Right lung (tissue), 10 donors: ENCODE measurements around the gene PPP1R3A. TPM values are rescaled to one million over a fixed set of nuclear protein-coding genes. Genes with fewer than 3 reads are reported as not detected.
"Not testable (repeated sequence)": the region's sequence is repeated elsewhere in the genome, so short reads cannot be mapped to it uniquely, and the experiment has no call there.

Experiments
- DNase-seq, 2 donors: peaks; one replicate each; pipeline ENCODE4 v3.0.0-alpha.2; 2013
- long read RNA-seq, 8 donors: transcript quantifications; one replicate each; lab custom pipeline, GENCODE V29; 2026
- polyA plus RNA-seq, 5 donors: library from polyadenylated mRNA; unstranded; fragments of 120-200 nt; gene quantifications; one replicate each; pipeline versions ENCODE4 v1.2.1 to v1.2.3, GENCODE V29; 2013; ENCODE audit warnings: inconsistent platforms in 1 of 5, low replicate concordance in 1 of 5; ENCODE audit not compliant: insufficient read length in 5 of 5, insufficient read depth in 1 of 5

The PPP1R3A gene, protein sequence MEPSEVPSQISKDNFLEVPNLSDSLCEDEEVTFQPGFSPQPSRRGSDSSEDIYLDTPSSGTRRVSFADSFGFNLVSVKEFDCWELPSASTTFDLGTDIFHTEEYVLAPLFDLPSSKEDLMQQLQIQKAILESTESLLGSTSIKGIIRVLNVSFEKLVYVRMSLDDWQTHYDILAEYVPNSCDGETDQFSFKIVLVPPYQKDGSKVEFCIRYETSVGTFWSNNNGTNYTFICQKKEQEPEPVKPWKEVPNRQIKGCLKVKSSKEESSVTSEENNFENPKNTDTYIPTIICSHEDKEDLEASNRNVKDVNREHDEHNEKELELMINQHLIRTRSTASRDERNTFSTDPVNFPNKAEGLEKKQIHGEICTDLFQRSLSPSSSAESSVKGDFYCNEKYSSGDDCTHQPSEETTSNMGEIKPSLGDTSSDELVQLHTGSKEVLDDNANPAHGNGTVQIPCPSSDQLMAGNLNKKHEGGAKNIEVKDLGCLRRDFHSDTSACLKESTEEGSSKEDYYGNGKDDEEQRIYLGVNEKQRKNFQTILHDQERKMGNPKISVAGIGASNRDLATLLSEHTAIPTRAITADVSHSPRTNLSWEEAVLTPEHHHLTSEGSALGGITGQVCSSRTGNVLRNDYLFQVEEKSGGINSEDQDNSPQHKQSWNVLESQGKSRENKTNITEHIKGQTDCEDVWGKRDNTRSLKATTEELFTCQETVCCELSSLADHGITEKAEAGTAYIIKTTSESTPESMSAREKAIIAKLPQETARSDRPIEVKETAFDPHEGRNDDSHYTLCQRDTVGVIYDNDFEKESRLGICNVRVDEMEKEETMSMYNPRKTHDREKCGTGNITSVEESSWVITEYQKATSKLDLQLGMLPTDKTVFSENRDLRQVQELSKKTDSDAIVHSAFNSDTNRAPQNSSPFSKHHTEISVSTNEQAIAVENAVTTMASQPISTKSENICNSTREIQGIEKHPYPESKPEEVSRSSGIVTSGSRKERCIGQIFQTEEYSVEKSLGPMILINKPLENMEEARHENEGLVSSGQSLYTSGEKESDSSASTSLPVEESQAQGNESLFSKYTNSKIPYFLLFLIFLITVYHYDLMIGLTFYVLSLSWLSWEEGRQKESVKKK
- 1 to 10 TPM in 4 of 5 donors, under 1 TPM in 1; 0.14 to 4.6 (median 1.5) TPM for polyA plus RNA-seq
- long read RNA-seq, donor 1, result 0 reads
- long read RNA-seq, donor 2, partial matches to known transcripts, result 0 of 1 reads
- long read RNA-seq, donor 2, other reads (novel, unspliced or antisense), result 0 of 1 reads
- long read RNA-seq, donor 3, partial matches to known transcripts, result 0 of 2 reads
- long read RNA-seq, donor 3, other reads (novel, unspliced or antisense), result 0 of 2 reads
- long read RNA-seq, donor 4, result 0 reads
- long read RNA-seq, donor 5, result 0 reads
- long read RNA-seq, donor 6, partial matches to known transcripts, result 0 of 1 reads
- long read RNA-seq, donor 6, other reads (novel, unspliced or antisense), result 0 of 1 reads
- long read RNA-seq, donor 7, result 0 reads
- long read RNA-seq, donor 8, result 0 reads

DNA sequence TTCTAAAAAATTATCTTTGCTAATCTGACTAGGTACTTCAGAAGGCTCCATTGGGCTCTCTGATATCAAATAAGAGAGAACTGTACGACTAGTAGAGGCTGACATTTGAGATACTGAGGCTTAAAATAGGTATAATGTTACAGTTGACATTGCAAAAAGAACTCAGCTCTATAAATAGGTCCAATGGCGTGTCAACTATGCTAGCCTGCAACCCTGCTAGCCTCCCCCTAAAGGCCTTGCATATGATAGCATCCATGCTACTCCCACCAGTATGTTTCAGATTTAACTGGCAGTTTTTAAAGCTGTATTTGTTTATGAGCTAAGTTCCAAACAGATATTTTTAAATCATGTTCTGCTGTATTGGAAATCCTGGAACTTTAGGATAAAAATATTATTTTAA, at the start of gene PPP1R3A:
Gene PPP1R3A, minus strand, starts transcription at position 64 of the 400 bp plus-strand sequence. Its CDS starts 13 bp downstream, at position 51.
- no peak for DNase-seq

DNA sequence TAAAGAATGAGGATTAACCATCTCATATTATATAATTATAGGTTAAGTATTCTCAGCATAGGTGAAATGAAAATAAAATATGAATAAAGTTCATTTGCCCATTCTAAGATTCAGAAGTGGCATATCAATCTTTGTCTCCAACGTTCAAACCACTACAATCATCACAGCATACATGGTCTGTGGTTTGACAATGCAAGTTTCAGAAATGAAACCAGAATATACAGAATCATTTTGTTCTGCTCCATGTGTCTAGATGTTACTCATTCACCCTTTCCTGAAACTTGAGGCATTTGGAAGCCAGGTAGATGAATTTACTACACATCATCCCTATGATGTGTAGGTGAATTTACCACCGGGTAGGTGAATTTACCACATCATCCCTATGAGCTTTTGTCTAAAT, 44.5 kb upstream of the PPP1R3A start:
- no peak for DNase-seq

DNA sequence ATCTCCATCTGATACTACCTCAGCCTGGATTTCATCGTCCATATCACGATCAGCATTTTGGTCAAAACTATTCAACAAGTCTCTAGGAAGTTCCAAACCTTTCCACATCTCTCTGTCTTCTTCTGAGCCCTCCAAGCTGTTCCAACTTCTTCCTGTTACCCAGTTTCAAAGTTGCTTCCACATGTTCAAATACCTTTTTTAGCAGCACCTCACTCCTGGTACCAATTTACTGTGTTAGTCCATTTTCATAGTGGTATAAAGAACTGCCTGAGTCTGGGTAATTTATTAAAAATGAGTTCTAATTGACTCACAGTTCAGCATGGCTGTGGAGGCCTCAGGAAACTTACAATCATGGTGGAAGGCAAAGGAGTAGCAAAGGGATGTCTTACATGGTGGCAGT, 41.1 kb upstream of the PPP1R3A start:
- no peak for DNase-seq

DNA sequence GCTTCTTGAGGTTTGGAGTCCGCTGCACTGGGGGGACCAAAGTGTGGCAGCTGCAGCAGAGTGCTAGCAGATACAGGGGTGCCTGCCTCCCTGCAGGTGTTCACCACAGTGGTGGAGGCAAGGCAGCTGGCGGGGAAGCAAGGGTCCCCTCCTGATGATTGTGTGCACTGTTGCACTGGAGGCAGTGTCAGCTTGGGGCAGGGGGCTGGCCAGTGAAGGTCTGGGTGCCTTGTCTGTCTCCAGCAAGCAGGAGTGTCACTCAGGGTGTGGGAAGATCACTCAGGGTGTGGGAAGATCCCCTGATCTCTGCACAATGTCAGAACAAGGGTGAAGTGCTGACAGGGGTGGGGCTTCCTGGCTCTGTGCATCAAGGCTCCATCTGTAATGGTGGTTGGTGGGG, 36.3 kb upstream of the PPP1R3A start:
- no peak for DNase-seq

DNA sequence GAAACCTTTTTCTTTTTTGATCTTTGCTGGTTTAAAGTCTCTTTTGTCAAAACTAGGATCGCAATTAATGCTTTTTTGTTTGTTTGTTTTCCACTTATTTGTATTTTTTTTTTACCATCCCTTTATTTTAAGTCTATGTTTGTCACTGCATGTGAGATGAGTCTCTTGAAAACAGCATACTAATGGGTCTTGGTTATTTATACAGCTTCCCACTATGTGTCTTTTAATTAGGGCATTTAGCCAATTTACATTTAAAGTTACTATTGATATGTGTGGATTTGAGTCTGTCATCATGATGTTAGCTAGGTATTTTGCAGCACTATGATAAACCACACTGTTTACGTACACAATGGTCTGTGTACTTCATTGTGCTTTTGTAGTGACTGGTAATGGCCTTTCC, 34.7 kb upstream of the PPP1R3A start:
- DNase-seq, result no peak

DNA sequence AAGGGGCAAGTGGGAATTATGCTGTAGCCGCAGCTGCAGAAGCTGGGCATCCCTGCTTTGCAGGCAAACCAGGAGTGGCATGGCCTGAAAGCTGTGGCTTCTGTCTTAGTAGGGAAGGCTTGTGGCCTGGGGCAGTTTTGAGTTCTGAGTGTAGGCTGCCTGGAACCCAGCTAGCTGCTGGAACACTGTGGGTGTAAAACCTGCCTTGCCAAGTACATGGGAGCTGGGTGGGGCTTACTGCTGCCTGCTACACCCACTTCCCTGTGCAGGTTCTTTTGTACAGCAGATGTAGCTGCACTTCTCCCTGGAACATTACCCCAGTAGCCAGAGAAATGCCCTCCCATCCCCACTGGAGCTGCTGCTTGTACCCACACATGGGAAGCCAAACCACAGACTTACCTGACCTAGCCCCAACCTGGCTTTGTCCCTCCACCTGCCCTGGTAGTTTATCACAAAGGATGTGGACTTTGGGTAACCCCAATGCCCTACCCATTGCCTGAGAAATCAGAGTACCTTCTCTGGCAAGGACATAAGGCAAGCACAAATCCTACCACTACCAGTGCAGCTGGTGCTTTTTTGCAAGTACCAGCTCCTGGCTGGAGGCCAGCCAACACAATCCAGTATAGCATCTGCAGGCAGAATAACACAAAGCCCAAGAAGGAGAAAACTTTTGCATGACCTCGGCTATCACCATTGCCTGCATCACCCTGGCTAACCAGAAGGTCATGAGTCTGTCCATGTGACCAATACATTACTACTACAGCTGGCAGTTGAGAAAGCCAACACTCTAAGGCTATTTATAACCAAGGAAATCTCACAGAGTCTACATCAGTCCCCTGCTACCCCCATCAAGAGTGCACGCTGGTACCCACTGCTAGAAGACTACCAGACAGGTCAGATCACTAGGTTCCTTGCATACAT, 26.5 kb upstream of the PPP1R3A start:
- no peak for DNase-seq

DNA sequence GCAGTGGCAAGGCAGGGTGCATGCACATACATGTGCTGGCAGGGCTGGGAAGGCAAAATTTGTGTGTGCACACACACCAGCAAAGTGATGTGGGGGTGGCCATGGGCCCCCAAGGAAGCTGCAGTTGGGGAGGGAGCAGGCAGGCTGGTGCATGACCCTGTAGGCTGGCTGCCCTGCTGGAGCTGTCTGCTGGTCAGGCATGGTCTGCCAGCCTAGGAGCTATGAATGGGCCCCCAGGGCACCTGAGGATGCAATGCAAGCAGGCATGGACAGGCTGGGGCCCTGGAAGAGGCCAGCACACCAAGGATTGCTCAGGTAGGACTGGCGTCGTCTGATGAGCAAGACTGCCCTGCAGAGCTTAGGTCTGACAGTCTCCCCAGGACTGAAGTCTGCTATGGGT, 18.2 kb upstream of the PPP1R3A start:
- no peak for DNase-seq

DNA sequence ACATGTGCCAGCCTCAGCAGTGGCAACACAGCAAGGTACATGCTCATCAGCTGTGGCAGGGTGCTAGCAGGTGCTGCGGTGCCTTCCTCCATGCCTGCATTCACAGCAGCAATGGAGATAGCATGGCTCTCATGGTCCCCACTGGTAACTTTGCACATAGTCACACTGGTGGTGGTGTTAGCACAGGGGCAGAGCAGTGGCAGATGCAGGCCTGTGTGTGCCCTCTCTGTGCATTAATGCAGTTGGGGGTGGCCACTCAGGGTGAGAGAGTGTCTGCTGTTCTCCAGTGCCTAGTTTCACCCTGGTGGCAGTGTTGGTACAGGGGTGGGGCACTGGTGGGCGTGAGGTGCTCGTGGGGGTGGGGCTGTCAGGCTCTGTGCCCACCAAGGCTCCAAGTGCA, 17.7 kb upstream of the PPP1R3A start:
- no peak for DNase-seq

DNA sequence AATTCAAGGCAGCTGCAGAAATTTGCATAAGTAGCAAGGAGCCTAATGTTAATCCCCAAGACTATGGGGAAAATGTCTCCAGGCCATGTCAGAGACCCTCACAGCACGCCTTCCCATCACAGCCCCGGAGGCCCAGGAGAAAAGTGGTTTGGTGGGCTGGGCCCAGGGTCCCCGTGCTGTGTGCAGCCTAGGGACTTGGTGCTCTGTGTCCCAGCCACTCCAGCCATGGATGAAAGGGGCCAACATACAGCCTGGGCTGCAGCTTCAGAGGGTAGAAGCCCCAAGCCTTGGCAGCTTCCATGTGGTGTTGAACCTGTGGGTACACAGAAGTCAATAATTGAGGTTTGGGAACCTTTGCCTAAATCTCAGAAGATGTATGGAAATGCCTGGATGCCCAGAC, 10.6 kb upstream of the PPP1R3A start:
- not testable (repeated sequence) for DNase-seq

DNA sequence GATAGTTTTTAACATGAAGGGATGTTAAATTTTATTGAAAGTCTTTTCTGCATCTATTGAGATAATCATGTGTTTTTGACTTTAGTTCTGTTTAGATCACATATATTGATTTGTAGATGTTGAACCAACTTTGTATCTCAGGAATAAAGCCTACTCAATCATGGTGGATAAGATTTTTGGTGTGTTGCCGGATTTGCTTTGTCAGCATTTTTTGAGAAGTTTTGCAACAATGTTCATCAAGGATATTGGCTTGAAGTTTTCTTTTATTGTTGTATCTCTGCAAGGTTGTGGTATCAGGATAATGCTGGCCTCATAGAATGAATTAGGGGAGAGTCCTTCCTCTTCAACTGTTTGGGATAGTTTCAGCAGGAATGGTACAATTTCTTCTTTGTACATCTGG, 9.3 kb upstream of the PPP1R3A start:
- no peak for DNase-seq

DNA sequence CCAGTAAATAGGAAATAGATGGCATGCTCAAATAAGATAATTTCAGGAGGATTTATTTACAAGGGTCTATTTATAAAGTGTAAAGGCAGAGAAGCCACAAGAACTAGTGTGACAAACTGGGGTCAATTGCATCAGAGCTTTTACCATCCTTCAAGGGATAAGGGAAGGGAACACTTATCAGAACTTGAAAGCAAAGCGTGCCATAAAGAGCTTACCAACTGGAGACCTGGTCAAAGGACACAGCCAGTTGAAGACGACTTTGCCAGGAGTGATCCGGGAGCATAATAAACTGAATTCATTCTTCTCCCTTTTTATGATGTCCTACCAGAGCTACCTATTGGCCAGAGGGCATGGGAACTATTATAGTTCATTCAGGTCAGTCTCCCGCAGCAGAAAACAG, 3.2 kb upstream of the PPP1R3A start:
- no peak for DNase-seq

DNA sequence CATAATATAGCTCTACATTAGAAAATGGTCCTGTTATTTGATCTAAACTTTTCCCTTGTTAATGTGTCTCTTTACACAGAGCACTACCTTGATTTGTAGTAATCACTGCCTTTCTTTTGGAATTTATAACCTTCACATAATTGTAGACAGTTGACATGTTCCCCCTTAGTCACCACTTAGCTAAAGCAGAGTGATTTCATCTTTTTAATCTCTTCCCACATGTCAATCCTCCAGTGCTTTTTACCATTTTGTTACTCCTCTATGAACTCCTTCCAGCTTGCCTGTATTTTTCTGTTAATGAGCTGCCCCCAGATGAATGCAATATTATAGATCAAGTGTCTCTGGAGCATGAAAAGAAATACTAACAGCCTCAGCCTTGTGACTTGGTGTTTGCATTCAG, 2.6 kb upstream of the PPP1R3A start:
- DNase-seq, result no peak

DNA sequence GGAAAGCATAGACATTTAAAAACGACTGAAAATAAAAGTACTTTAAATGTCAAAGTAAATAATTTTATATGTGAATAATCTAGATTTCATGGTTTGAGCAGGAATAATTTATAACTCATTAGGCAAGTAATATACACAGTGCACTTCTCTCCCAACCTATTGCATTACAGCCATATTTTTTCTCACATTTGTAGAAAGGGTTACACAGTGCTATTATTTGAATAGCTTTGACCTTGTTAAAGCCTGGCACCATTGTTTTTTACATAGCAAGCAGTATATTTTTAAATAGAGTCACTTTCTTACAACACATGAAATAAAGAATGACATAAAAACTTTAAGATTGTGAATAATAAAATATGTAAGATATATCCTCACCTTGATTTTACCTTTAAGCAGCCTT, 969 bp downstream of the PPP1R3A start:
- DNase-seq, result no peak

DNA sequence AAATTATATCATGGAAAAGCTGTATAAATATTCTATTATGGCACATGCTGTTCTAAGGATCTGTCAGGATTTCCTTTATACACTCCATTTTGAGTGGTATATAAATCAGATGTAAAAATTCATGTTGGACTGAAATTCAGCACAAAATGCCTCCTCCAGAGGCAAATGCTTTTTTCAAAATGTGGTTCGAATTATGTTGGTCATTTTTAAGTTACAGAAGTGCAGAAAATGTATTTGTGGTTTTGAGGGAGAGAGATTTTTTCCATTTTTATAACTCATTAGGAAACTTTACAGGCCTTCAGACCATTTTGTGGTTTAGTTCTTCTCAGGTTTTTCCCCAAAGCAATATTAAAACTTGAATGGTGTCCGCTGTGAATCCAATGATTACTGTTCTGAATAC, 2.9 kb downstream of the PPP1R3A start:
- no peak for DNase-seq

DNA sequence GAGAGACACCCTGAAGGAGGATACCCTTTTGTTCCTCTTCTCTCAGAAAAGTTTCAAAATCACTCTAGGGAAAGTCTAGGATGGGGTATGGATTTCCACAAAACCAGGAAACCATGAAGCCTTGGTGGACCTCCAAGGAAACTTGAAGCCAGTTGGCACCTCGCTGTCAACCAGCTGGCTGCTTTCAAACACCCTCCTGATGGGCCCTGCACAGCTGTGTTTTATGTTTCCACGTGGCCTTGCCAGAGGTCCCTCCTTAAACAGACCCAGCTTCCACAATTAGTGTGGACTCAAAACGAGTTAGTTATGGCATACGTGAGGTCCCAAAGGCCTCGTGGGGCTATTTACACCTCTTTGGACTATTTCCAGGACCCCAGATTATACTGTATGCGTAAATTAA, 5.9 kb downstream of the PPP1R3A start:
- DNase-seq, result no peak

DNA sequence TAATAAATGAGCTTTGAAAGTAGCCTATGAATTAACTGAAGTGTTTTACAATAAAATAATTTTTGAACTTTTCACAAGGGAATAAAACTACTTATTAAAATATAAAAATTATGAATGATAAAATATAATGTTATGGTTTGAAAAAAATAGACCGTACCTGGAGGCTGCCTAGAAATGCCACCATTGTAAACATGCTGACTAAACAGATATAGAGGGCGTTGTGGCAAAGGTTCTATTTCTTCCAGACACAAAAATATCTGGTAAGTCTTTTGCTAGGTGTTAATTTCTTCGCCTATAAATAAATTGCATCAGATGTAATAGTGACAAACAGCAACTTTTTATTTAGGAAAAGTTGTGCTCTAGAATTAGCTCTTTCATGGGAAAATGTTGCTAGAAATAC, 11.2 kb downstream of the PPP1R3A start:
- no peak for DNase-seq

DNA sequence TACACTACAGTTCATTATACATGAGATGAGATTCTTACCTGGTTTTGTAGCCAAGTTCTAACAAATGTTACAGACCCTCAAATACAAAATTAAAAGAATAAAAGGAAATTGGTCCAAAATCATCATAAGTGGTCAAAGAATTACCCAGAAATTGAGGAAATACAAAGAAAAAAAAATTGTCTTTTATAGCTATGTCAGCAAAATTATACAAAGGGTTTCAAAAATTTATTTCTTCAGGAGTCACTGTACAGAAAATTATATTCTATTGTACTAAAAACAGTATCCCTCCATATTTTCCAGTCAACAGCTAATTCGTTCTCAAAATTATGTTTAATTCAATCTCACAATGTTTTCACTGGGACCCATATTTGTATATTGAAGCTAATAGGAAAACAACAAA, 14.3 kb downstream of the PPP1R3A start:
- DNase-seq, result no peak

DNA sequence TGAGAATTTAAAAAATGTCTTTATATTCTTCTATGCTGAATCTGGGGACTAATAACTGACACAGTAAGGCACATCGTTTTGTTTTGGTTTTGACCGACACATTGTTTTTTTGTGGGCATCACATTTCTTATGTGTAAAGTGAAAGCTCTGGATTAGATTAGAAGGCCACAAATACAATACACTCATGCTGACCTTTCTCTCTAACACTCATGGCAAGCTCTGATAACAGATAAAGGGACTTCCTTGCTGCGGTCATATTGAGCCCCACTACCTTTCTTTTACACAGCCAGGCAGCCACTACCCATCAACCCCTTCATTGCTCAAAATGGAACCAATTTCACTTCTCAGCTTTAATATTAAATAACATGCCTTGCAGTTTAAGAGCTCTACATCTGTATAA, 26.0 kb downstream of the PPP1R3A start:
- no peak for DNase-seq

DNA sequence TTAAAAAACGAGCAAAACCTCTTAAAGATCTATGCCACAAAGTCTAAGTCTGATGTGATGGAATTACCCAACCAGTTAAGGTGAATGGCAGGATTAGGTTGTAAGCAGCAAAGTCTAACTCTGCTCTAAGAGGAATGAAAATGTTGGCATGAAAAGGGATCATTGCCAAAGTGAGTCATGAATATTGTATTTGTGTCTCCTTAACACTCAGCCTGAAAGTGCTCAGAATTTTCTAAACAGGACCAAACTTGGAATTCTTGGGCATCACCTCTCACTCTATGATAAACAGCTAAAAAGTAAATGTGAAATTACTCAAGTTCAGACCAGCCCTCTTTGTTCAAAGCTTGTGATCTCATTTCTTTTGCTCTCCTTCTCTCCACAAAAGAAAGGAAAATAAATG, 27.0 kb downstream of the PPP1R3A start:
- no peak for DNase-seq

DNA sequence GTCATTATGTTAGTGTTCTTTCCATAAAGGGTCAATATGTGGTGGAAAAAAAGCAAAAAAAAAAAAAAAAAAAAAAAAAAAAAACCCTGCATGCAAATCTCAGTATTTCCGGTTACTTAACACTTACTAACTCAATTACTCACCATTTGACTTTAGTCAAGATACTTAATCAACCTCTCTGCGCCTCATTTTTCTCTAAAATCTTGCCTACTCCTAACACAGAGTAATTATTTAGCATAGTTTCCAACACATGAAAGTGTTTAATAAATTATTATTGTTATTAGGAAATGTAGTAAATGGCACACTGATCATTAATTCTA, 27.8 kb downstream of the PPP1R3A start:
- no peak for DNase-seq
